ENCODE results near the gene HSPB6.
A peak's percentile ranks its signal among the peaks of the same experiment; 100 is the strongest.

The HSPB6 gene

GRCh38 chr19:35746531-35746930 is 10.3 kb downstream of the HSPB6 start:
- DNase-seq (ENCODE audit: low read depth in 2 of 2, low spot score in 1 of 2) = no peak

- DNase-seq (ENCODE audit: low read depth in 2 of 2, low spot score in 1 of 2) = no peak
Observed at GRCh38 chr19:35746087-35746462, 10.8 kb downstream of the HSPB6 start.

GRCh38 chr19:35745328-35746086 is 11.3 kb downstream of the HSPB6 start, which contains the start of the genes PSENEN and U2AF1L4:
Gene PSENEN (plus strand): TSS chr19:35745651. CDS start chr19:35745931, 280 bp downstream.
Gene U2AF1L4 (minus strand): TSS chr19:35745418. CDS start chr19:35745391, 27 bp downstream.
- peak; percentile 84 to 96 for DNase-seq (ENCODE audit: low read depth in 2 of 2, low spot score in 1 of 2)

- peak; percentile 86 to 90 for DNase-seq (ENCODE audit: low read depth in 2 of 2, low spot score in 1 of 2)
Observed at GRCh38 chr19:35744430-35745327, 12.2 kb downstream of the HSPB6 start.

GRCh38 chr19:35743640-35744429 is 13.0 kb downstream of the HSPB6 start:
- no peak for DNase-seq (ENCODE audit: low read depth in 2 of 2, low spot score in 1 of 2)

GRCh38 chr19:35742121-35742724 is 14.6 kb downstream of the HSPB6 start, which contains the start of gene IGFLR1:
Gene IGFLR1 (minus strand): TSS chr19:35742452. CDS start chr19:35741180, 1,272 bp downstream.
- peak; percentile 32 to 55 for DNase-seq (ENCODE audit: low read depth in 2 of 2, low spot score in 1 of 2)

- DNase-seq (ENCODE audit: low read depth in 2 of 2, low spot score in 1 of 2) = no peak
Observed at GRCh38 chr19:35741203-35741515, 15.7 kb downstream of the HSPB6 start.

GRCh38 chr19:35740423-35741202 is 16.2 kb downstream of the HSPB6 start:
- peak; percentile 88 to 91 for DNase-seq (ENCODE audit: low read depth in 2 of 2, low spot score in 1 of 2)

GRCh38 chr19:35740108-35740422 is 16.8 kb downstream of the HSPB6 start:
- no peak for DNase-seq (ENCODE audit: low read depth in 2 of 2, low spot score in 1 of 2)

GRCh38 chr19:35739275-35740107 is 17.3 kb downstream of the HSPB6 start:
- no peak for DNase-seq (ENCODE audit: low read depth in 2 of 2, low spot score in 1 of 2)

GRCh38 chr19:35738887-35739229 is 18.0 kb downstream of the HSPB6 start:
- DNase-seq (ENCODE audit: low read depth in 2 of 2, low spot score in 1 of 2) = no peak

GRCh38 chr19:35738021-35738886 is 18.6 kb downstream of the HSPB6 start:
- no peak for DNase-seq (ENCODE audit: low read depth in 2 of 2, low spot score in 1 of 2)

- DNase-seq (ENCODE audit: low read depth in 2 of 2, low spot score in 1 of 2) = no peak
Observed at GRCh38 chr19:35736913-35737886, 19.6 kb downstream of the HSPB6 start.

- no peak for DNase-seq (ENCODE audit: low read depth in 2 of 2, low spot score in 1 of 2)
Observed at GRCh38 chr19:35734889-35735288, 21.9 kb downstream of the HSPB6 start.

GRCh38 chr19:35734273-35734672 is 22.6 kb downstream of the HSPB6 start:
- DNase-seq (ENCODE audit: low read depth in 2 of 2, low spot score in 1 of 2) = no peak

GRCh38 chr19:35733180-35734125 is 23.4 kb downstream of the HSPB6 start:
- DNase-seq (ENCODE audit: low read depth in 2 of 2, low spot score in 1 of 2) = no peak
